GM21390 (cell line): ENCODE measurements around the gene RASL11B.

Experiments
- ATAC-seq: cut with Tn5 transposase; IDR thresholded peaks from one replicate; pipeline ENCODE4 v1.9.1; 2021; ENCODE audit not compliant: unreplicated experiment

The RASL11B gene

GRCh38 chr4:52873191-52873590 lies 11.1 kb downstream of the RASL11B start:
- no peak for ATAC-seq

- no peak for ATAC-seq
Observed at GRCh38 chr4:52873861-52874343, 11.8 kb downstream of the RASL11B start.

- ATAC-seq: no peak
Observed at GRCh38 chr4:52874948-52875347, 12.8 kb downstream of the RASL11B start.

- ATAC-seq: no peak
Observed at GRCh38 chr4:52876069-52876468, 14.0 kb downstream of the RASL11B start.

- ATAC-seq: no peak
Observed at GRCh38 chr4:52877036-52877435, 14.9 kb downstream of the RASL11B start.

DNA sequence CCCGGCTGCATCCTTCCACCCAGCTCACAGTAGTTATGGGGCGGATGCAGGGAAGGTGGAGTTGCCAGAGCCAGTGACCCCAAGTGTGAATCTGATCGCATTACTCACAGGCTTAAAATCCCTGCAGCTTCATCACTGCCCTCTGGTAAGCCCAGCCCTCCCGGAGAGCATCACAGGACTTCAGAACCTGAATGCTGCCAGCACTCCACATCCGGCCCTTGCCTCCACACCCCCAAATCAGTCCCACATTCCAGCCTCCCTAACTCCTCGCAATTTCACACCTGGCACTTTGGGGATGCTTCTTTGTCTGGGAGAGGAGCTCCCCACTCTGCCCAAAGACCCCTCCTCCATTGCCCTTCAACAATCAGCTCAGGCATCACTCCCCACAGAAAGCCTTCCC lies 15.6 kb downstream of the RASL11B start:
- no peak for ATAC-seq

- no peak for ATAC-seq
Observed at GRCh38 chr4:52879471-52879870, 17.4 kb downstream of the RASL11B start.

DNA sequence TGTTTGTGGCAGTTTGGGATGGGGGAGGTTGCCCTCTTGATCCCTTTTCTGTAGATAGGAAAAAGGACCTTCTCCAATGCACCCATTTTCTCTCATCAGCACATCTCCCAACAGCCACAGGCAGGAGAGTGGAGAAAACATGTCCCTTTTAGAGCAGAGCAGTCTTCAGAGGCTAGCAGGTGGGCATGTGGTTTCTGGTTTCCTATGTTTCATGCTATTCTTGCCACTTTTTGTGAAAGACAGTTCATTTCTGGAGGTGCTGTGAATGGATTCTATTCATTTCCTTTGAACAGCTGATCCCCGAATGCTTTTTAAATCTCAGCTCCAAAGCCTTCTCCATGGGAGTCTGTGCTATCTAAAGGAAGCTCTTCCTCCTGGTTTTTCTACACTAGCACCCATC lies 18.9 kb downstream of the RASL11B start:
- no peak for ATAC-seq

DNA sequence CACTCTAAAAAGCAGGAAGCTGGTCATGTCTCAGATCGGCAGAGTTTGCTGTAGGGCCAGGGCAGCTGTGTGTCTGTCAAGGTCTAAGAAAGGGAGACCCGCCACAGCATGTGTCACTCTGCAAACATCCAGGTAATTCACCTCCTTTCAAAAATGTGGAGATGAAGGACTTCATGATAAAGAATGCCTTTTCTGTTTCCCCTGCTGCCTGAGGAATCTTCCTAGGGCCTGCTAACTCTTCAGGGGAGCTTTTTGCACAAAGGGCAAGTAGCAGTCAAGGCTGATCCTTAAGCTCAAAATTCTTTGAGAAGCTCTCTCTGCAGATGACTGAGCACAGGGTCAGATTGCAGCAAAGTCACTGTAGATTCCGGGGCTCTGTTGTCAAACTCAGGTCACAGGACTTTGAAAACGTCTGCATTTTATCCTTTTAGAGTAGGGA lies 21.1 kb downstream of the RASL11B start:
- no peak for ATAC-seq

DNA sequence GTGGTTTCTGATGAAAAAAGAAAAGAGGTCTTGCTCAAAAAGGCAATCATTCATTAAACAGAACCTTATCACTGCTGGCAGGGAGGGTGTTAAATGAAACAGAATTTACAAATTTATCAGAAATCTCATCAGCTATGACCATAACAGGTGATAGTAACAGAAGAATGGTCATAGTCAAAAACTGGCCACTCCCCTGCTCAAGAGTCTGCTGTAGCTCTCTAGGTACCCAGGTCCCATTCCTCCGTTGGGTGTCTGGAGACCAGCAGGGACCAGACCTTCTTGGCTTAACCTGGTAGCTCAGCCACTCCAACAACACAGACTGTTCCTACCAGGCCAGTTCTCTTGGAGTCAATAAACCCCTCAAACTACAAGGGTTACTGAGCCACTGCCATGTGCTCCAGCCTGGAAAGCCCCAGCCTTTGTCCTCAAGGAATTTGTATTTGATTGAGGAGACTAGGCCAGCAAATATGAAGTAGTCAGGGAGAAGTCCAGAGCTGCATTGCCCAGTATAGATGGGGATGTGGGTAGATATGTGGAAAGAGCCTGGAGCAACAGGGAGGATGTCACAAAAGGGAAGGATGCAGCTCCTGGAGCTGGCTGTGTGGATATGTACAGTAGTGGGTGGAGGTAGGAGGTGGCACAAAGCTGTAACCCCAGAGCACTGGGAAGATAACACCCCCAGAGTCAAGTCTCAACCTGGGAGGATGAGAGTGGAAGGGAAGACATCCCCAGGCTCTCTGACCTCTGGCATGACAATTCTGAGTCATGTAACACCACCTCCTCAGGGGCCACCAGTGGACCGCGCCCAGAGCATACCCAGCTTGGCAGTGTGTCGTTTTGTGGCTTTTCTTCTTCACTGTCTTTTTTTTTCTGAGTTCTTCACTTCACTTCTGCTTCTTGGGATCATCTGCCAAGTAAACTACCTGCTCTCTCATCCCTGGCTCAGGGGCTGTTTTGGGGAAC lies 21.9 kb downstream of the RASL11B start:
- no peak for ATAC-seq

- no peak for ATAC-seq
Observed at GRCh38 chr4:52884994-52885393, 22.9 kb downstream of the RASL11B start.

GRCh38 chr4:52889354-52889753 lies 27.2 kb downstream of the RASL11B start:
- no peak for ATAC-seq

- ATAC-seq: no peak
Observed at GRCh38 chr4:52889778-52890520, 27.8 kb downstream of the RASL11B start.

DNA sequence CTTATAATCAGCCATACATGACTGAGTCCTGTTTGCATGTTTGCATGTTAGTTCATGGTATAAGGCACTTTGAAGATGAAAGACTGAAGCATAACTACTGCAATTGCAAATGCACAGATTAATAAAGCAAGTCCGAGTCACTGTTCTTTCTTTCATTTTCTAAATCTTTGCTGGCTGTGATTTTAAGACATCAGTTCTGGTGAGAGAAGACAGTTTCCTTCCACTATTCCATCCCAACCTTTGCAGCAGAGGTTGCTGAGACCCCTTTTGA lies 28.3 kb downstream of the RASL11B start:
- no peak for ATAC-seq

GRCh38 chr4:52891743-52892142 lies 29.6 kb downstream of the RASL11B start:
- no peak for ATAC-seq

DNA sequence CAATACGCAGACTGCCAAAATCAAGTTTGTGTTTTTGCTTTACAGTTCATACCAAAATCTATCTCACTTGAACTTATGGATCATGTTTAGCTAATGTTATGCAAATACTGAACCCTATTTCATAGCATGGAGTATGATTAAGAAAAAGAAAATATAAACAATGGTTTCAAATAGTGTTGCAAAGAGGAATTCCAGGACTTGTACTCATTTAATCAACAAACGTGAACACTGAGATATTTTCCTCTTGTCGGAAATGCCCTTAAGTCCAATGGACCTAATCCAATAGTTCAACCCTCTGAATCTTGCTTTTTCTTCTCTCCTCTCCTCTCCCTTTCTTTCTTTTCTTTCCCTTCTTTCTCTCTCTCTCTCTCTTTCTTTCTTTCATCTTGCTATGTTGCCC lies 30.8 kb downstream of the RASL11B start:
- no peak for ATAC-seq

- no peak for ATAC-seq
Observed at GRCh38 chr4:52894443-52894842, 32.3 kb downstream of the RASL11B start.

DNA sequence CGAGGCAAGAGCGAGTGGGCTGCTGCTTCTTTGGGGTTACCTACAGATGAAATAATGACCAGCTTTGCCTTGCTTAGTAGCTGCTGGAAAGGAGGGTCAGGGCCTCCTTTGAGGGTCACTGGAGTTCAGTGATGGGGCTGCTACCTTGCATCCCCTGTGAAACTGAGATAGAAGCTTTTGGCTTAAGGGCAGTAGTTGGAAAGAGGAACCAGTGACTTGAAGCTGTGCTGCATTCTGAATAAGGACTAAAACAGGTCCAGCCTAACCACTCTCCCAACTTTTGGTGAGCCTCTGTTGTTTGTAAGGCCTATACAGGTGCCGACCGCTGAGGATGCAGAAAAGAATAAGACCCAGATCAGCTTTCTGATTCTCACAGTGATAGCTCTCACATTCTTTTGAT lies 41.2 kb downstream of the RASL11B start:
- ATAC-seq: no peak

- no peak for ATAC-seq
Observed at GRCh38 chr4:52904421-52904820, 42.3 kb downstream of the RASL11B start.

GRCh38 chr4:52907510-52907909 lies 45.4 kb downstream of the RASL11B start:
- ATAC-seq: no peak

GRCh38 chr4:52910115-52910514 lies 48.0 kb downstream of the RASL11B start:
- ATAC-seq: no peak

- peak; percentile 75 for ATAC-seq
Observed at GRCh38 chr4:52911684-52912294, 49.7 kb downstream of the RASL11B start.
